ENCODE data around the gene SV2B.

DNA sequence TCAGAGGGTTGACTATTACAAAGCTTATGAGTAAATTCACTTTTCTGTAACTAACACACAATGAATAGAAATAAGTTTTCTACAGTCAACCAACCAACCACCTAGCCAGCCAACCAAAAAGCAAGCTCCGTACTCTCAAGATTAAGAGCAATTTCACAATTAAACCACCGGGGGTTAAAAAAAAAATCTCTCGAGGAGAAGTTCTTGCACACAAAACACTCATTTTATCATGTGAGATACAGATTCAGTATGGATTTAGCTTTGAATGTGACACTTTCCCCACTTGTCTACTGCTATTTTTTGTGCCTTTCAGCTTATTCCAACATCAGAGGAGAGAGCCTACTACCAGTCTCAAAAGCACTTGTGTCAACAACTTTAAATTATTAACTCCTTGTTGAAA, 135.3 kb downstream of the SV2B start:
- TF ChIP-seq POLR2AphosphoS5 (IDR thresholded peaks at IDR 0.05; ENCODE audit: low read depth, low read length) (no peak), POLR2A (IDR thresholded peaks at IDR 0.05; ENCODE audit: low read depth, low read length) (no peak), TAF1 (IDR thresholded peaks at IDR 0.05; ENCODE audit: low read depth, low read length) (no peak)
